ENCODE measurements around the gene ABTB2. TPM values are rescaled to one million over a fixed set of nuclear protein-coding genes. Genes with fewer than 3 reads are reported as not detected.
A peak's percentile ranks its signal among the peaks of the same experiment; 100 is the strongest.

ABTB2 gene
- total RNA-seq, 2 donors from 2014 or later = 0.55 to 0.81 TPM

GRCh38 chr11:34205326-34206035, 152.3 kb downstream of the ABTB2 start:
- Mint-ChIP-seq H3K27ac (no peak overlapping the region), H3K4me3 (no peak overlapping the region), H3K4me1 (peaks cover 16% of the 10 kb centered on the region), H3K36me3 (ENCODE audit: low read depth) (peaks cover 2% of the 10 kb centered on the region), H3K27me3 (peaks cover 6% of the 10 kb centered on the region)
- DNase-seq (no peak), ATAC-seq (no peak)
- H3K9me3 ChIP-seq (ENCODE audit: control insufficient read depth, low read length, poor library complexity, severe bottlenecking) = no peaks in the 10 kb centered on the region

- Mint-ChIP-seq H3K27me3 (peaks cover 6% of the 10 kb centered on the region), H3K27ac (peak overlapping the region; percentile 39), H3K36me3 (ENCODE audit: low read depth) (peaks cover 2% of the 10 kb centered on the region), H3K4me3 (no peak overlapping the region), H3K4me1 (peaks cover 16% of the 10 kb centered on the region)
- DNase-seq (no peak), ATAC-seq (no peak)
- H3K9me3 ChIP-seq (ENCODE audit: control insufficient read depth, low read length, poor library complexity, severe bottlenecking) = no peaks in the 10 kb centered on the region
Measured at GRCh38 chr11:34204396-34205279, 153.2 kb downstream of the ABTB2 start.

- no peak overlapping the region for H3K4me3 Mint-ChIP-seq
- peaks cover 13% of the 10 kb centered on the region for H3K4me1 Mint-ChIP-seq
- peaks cover 11% of the 10 kb centered on the region for H3K27me3 Mint-ChIP-seq
- no peak for DNase-seq
- peaks cover 2% of the 10 kb centered on the region for H3K36me3 Mint-ChIP-seq (ENCODE audit: low read depth)
- H3K9me3 ChIP-seq (ENCODE audit: control insufficient read depth, low read length, poor library complexity, severe bottlenecking) = no peaks in the 10 kb centered on the region
- ATAC-seq = no peak
- peak overlapping the region; percentile 39 for H3K27ac Mint-ChIP-seq
Measured at GRCh38 chr11:34203377-34203871, 154.4 kb downstream of the ABTB2 start.

- ATAC-seq (no peak), DNase-seq (no peak)
- H3K36me3 Mint-ChIP-seq (ENCODE audit: low read depth) = no peaks in the 10 kb centered on the region
- no peak overlapping the region for H3K4me3 Mint-ChIP-seq
- no peak overlapping the region for H3K27ac Mint-ChIP-seq
- peaks cover 11% of the 10 kb centered on the region for H3K4me1 Mint-ChIP-seq
- H3K9me3 ChIP-seq (ENCODE audit: control insufficient read depth, low read length, poor library complexity, severe bottlenecking) = no peaks in the 10 kb centered on the region
- H3K27me3 Mint-ChIP-seq = peaks cover 11% of the 10 kb centered on the region
Measured at GRCh38 chr11:34201129-34201528, 156.7 kb downstream of the ABTB2 start.

- Mint-ChIP-seq H3K36me3 (ENCODE audit: low read depth) (no peaks in the 10 kb centered on the region), H3K27me3 (peaks cover 11% of the 10 kb centered on the region), H3K27ac (no peak overlapping the region), H3K4me3 (no peak overlapping the region), H3K4me1 (peaks cover 11% of the 10 kb centered on the region)
- DNase-seq (no peak), ATAC-seq (no peak)
- no peaks in the 10 kb centered on the region for H3K9me3 ChIP-seq (ENCODE audit: control insufficient read depth, low read length, poor library complexity, severe bottlenecking)
Measured at GRCh38 chr11:34199525-34199924, 158.3 kb downstream of the ABTB2 start.

- no peaks in the 10 kb centered on the region for H3K36me3 Mint-ChIP-seq (ENCODE audit: low read depth)
- peaks cover 6% of the 10 kb centered on the region for H3K4me1 Mint-ChIP-seq
- ATAC-seq (no peak), DNase-seq (no peak)
- peaks cover 9% of the 10 kb centered on the region for H3K27me3 Mint-ChIP-seq
- H3K4me3 Mint-ChIP-seq = no peak overlapping the region
- no peaks in the 10 kb centered on the region for H3K9me3 ChIP-seq (ENCODE audit: control insufficient read depth, low read length, poor library complexity, severe bottlenecking)
- no peak overlapping the region for H3K27ac Mint-ChIP-seq
Measured at GRCh38 chr11:34198523-34198922, 159.3 kb downstream of the ABTB2 start.

GRCh38 chr11:34197256-34197655, 160.6 kb downstream of the ABTB2 start:
- Mint-ChIP-seq H3K4me1 (peaks cover 4% of the 10 kb centered on the region), H3K27ac (no peak overlapping the region), H3K4me3 (no peak overlapping the region), H3K36me3 (ENCODE audit: low read depth) (no peaks in the 10 kb centered on the region), H3K27me3 (peaks cover 16% of the 10 kb centered on the region)
- DNase-seq (no peak), ATAC-seq (no peak)
- no peaks in the 10 kb centered on the region for H3K9me3 ChIP-seq (ENCODE audit: control insufficient read depth, low read length, poor library complexity, severe bottlenecking)

GRCh38 chr11:34194576-34195335, 163.1 kb downstream of the ABTB2 start:
- H3K36me3 Mint-ChIP-seq (ENCODE audit: low read depth) = no peaks in the 10 kb centered on the region
- H3K4me3 Mint-ChIP-seq = no peak overlapping the region
- DNase-seq (no peak), ATAC-seq (no peak)
- peak overlapping the region; percentile 65 for H3K27ac Mint-ChIP-seq
- peaks cover 4% of the 10 kb centered on the region for H3K4me1 Mint-ChIP-seq
- peaks cover 16% of the 10 kb centered on the region for H3K27me3 Mint-ChIP-seq
- H3K9me3 ChIP-seq (ENCODE audit: control insufficient read depth, low read length, poor library complexity, severe bottlenecking) = no peaks in the 10 kb centered on the region

GRCh38 chr11:34192481-34193401, 165.1 kb downstream of the ABTB2 start:
- DNase-seq (no peak), ATAC-seq (no peak)
- Mint-ChIP-seq H3K27me3 (peaks cover 17% of the 10 kb centered on the region), H3K27ac (no peak overlapping the region), H3K36me3 (ENCODE audit: low read depth) (no peaks in the 10 kb centered on the region), H3K4me3 (no peak overlapping the region), H3K4me1 (peaks cover 2% of the 10 kb centered on the region)
- no peaks in the 10 kb centered on the region for H3K9me3 ChIP-seq (ENCODE audit: control insufficient read depth, low read length, poor library complexity, severe bottlenecking)

- no peak overlapping the region for H3K27ac Mint-ChIP-seq
- H3K9me3 ChIP-seq (ENCODE audit: control insufficient read depth, low read length, poor library complexity, severe bottlenecking) = no peaks in the 10 kb centered on the region
- no peak overlapping the region for H3K4me3 Mint-ChIP-seq
- ATAC-seq (no peak), DNase-seq (no peak)
- peaks cover 17% of the 10 kb centered on the region for H3K27me3 Mint-ChIP-seq
- peaks cover 2% of the 10 kb centered on the region for H3K4me1 Mint-ChIP-seq
- no peaks in the 10 kb centered on the region for H3K36me3 Mint-ChIP-seq (ENCODE audit: low read depth)
Measured at GRCh38 chr11:34191578-34191977, 166.2 kb downstream of the ABTB2 start.

GRCh38 chr11:34190192-34191139, 167.3 kb downstream of the ABTB2 start:
- Mint-ChIP-seq H3K27me3 (peaks cover 17% of the 10 kb centered on the region), H3K4me3 (no peak overlapping the region)
- no peak for ATAC-seq

More at GRCh38 chr11:34190192-34191139, 167.3 kb downstream of the ABTB2 start:
- no peaks in the 10 kb centered on the region for H3K36me3 Mint-ChIP-seq (ENCODE audit: low read depth)
- H3K9me3 ChIP-seq (ENCODE audit: control insufficient read depth, low read length, poor library complexity, severe bottlenecking) = no peaks in the 10 kb centered on the region
- H3K4me1 Mint-ChIP-seq = peaks cover 2% of the 10 kb centered on the region
- no peak for DNase-seq
- H3K27ac Mint-ChIP-seq = peak overlapping the region; percentile 69
